Nephron (organoid): ENCODE measurements around the gene EBLN2.
"Not testable (repeated sequence)": the region's sequence is repeated elsewhere in the genome, so short reads cannot be mapped to it uniquely, and the experiment has no call there.

ENCODE experiments used
- H3K27ac Mint-ChIP-seq, 3 experiments: 2 replicates each; pipeline ENCODE4 v1.8.0; 2020; ENCODE audit warnings: mixed read lengths in 3 of 3, mild to moderate bottlenecking in 2 of 3, moderate library complexity in 1 of 3
- H3K27me3 Mint-ChIP-seq: 2 replicates; pipeline ENCODE4 v1.8.0; 2021; ENCODE audit warnings: low read depth, mild to moderate bottlenecking, moderate library complexity, mixed read lengths
- H3K36me3 Mint-ChIP-seq: 2 replicates; pipeline ENCODE4 v1.8.0; 2020; ENCODE audit warnings: low read depth, mixed read lengths
- H3K4me1 Mint-ChIP-seq: 2 replicates; pipeline ENCODE4 v1.8.0; 2020; ENCODE audit warnings: mixed read lengths
- H3K4me3 Mint-ChIP-seq, 3 experiments: 2 replicates each; pipeline ENCODE4 v1.8.0; 2020; ENCODE audit warnings: mild to moderate bottlenecking in 3 of 3, mixed read lengths in 3 of 3, moderate library complexity in 2 of 3
- H3K9me3 Mint-ChIP-seq: 2 replicates; pipeline ENCODE4 v1.8.0; 2020; ENCODE audit warnings: mixed read lengths
- CTCF ChIP-seq, 3 experiments: fragments of 200-600 bp; sonication (generic); IDR thresholded peaks; one replicate each; pipeline ENCODE4 v1.5.0; 2021; ENCODE audit warnings: antibody characterized with exemption in 3 of 3; ENCODE audit not compliant: unreplicated experiment in 3 of 3

The EBLN2 gene

GRCh38 chr3:73060302-73060723 lies 1.1 kb upstream of the EBLN2 start:
- Mint-ChIP-seq H3K4me1 (peaks cover 8% of the 10 kb centered on the region), H3K27me3 (no peaks in the 10 kb centered on the region), H3K27ac (no peak overlapping the region), H3K4me3 (no peak overlapping the region), H3K36me3 (peaks cover 46% of the 10 kb centered on the region), H3K9me3 (no peaks in the 10 kb centered on the region)
- no peak for TF ChIP-seq CTCF (IDR thresholded peaks at IDR 0.05; ENCODE audit: unreplicated experiment in 3 of 3)

- not testable (repeated sequence) for H3K27ac Mint-ChIP-seq, H3K4me3 Mint-ChIP-seq, H3K9me3 Mint-ChIP-seq, H3K27me3 Mint-ChIP-seq, H3K4me1 Mint-ChIP-seq
- H3K36me3 Mint-ChIP-seq: peaks cover 39% of the 10 kb centered on the region
Observed at GRCh38 chr3:73066243-73066642, 4.8 kb downstream of the EBLN2 start.

GRCh38 chr3:73068419-73068818 lies 7.0 kb downstream of the EBLN2 start:
- TF ChIP-seq CTCF (IDR thresholded peaks at IDR 0.05; ENCODE audit: unreplicated experiment in 3 of 3): no peak

GRCh38 chr3:73069187-73069586 lies 7.7 kb downstream of the EBLN2 start:
- Mint-ChIP-seq H3K4me3 (no peak overlapping the region), H3K27me3 (no peaks in the 10 kb centered on the region), H3K27ac (no peak overlapping the region), H3K9me3 (no peaks in the 10 kb centered on the region), H3K36me3 (peaks cover 22% of the 10 kb centered on the region), H3K4me1 (peaks cover 25% of the 10 kb centered on the region)
- no peak for TF ChIP-seq CTCF (IDR thresholded peaks at IDR 0.05; ENCODE audit: unreplicated experiment in 3 of 3)

More at GRCh38 chr3:73068419-73068818, 7.0 kb downstream of the EBLN2 start:
- Mint-ChIP-seq H3K9me3 (no peaks in the 10 kb centered on the region), H3K4me3 (no peak overlapping the region), H3K36me3 (peaks cover 23% of the 10 kb centered on the region), H3K27ac (no peak overlapping the region), H3K4me1 (peaks cover 23% of the 10 kb centered on the region), H3K27me3 (no peaks in the 10 kb centered on the region)

- no peak overlapping the region for H3K4me3 Mint-ChIP-seq
- H3K27ac Mint-ChIP-seq: no peak overlapping the region
- TF ChIP-seq CTCF (IDR thresholded peaks at IDR 0.05; ENCODE audit: unreplicated experiment in 3 of 3): no peak
- no peaks in the 10 kb centered on the region for H3K27me3 Mint-ChIP-seq
- H3K9me3 Mint-ChIP-seq: no peaks in the 10 kb centered on the region
- peaks cover 33% of the 10 kb centered on the region for H3K4me1 Mint-ChIP-seq
- H3K36me3 Mint-ChIP-seq: peaks cover 14% of the 10 kb centered on the region
Observed at GRCh38 chr3:73069775-73070444, 8.5 kb downstream of the EBLN2 start.

- H3K9me3 Mint-ChIP-seq: no peaks in the 10 kb centered on the region
- peaks cover 6% of the 10 kb centered on the region for H3K36me3 Mint-ChIP-seq
- H3K27ac Mint-ChIP-seq: peak overlapping the region in 1 of 3 experiments; percentile 42
- peaks cover 35% of the 10 kb centered on the region for H3K4me1 Mint-ChIP-seq
- H3K4me3 Mint-ChIP-seq: no peak overlapping the region
- no peak for TF ChIP-seq CTCF (IDR thresholded peaks at IDR 0.05; ENCODE audit: unreplicated experiment in 3 of 3)
- H3K27me3 Mint-ChIP-seq: no peaks in the 10 kb centered on the region
Observed at GRCh38 chr3:73070675-73071575, 9.5 kb downstream of the EBLN2 start.
